ENCODE results near the gene AGAP4.

DNA sequence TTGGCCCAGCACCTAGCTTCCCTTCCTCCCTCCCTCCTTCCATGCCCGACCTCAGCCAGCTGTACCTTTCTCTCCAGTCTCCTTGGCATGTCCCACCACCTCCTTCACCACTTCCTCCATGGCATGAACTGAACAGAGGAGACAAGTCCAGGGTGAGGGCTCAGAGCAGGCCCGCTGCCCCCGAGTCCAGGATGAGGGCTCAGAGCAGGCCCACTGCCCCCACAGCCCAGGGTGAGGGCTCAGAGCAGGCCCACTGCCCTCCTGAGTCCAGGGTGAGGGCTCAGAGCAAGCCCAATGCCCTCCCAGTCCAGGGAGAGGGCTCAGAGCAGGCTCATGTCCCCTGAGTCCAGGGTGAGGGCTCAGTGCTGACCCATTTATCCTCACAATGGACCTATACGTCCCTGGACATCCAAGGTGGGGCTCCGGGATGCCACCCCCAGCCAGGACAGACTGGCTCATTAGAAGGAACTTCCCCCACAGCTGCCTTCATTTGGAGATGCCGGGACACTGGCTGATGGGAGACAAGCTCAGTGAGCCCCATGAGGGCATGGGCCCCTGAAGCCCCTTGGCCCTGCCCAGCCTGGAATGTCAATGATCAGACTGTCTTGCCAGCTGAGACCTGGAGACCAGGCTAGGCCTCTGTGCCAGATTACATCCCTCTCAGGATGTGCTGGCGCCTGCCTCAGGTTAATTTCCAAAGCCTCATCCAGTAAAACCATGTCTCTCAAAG is 30.0 kb downstream of the AGAP4 start:
- TF ChIP-seq REST (IDR thresholded peaks at IDR 0.05; ENCODE audit: insufficient read depth in 1 of 2, low read depth in 2 of 2, low read length in 2 of 2), result no peak
- TF ChIP-seq SIN3A (IDR thresholded peaks at IDR 0.05; ENCODE audit: borderline replicate concordance, insufficient read depth, low read length), result no peak
- no peak for TF ChIP-seq TAF1 (IDR thresholded peaks at IDR 0.05; ENCODE audit: borderline replicate concordance, insufficient read depth, low read length)
- TF ChIP-seq POLR2AphosphoS5 (IDR thresholded peaks at IDR 0.05; ENCODE audit: low read depth, low read length), result no peak

Measured in PFSK-1 (cell line).